GM12878 (cell line): Measurements from ENCODE around the gene RASA4B. TPM values are rescaled to one million over a fixed set of nuclear protein-coding genes. Genes with fewer than 3 reads are reported as not detected.

Experiments used
- ATAC-seq: fragments of 200-7000 bp; cut with Tn5 transposase; 3 replicates; pipeline ENCODE4 v1.9.1; 2020; ENCODE audit warnings: mild to moderate bottlenecking, moderate library complexity
- BruUV-seq: library from RNA; stranded (reverse); fragments of 400-500 nt; replicated peaks from 2 replicates; lab custom pipeline; 2021; lab: Mats Ljungman, UMichigan
- CTCF ChIA-PET: fragments of 300-600 bp; sonication (Branson Sonifier 250); formaldehyde crosslinking; extraction: SDS; loops from one replicate; lab custom pipeline; 2021; ENCODE audit warnings: inconsistent platforms; lab: Yijun Ruan, JAX
- POLR2A ChIA-PET: fragments of 350-600 bp; formaldehyde crosslinking; extraction: SDS; loops from one replicate; lab custom pipeline; 2021; ENCODE audit warnings: inconsistent platforms; lab: Charles Lee
- RAD21 ChIA-PET: fragments of 300-600 bp; sonication (Branson Sonifier 250); formaldehyde crosslinking; loops from one replicate; lab custom pipeline; 2023; ENCODE audit warnings: antibody characterized with exemption; ENCODE audit not compliant: unreplicated experiment; lab: Charles Lee
- SMC1A ChIA-PET: fragments of 300-600 bp; sonication (Branson Sonifier 250); formaldehyde crosslinking; loops from one replicate; lab custom pipeline; 2023; ENCODE audit not compliant: unreplicated experiment, uncharacterized antibody; lab: Charles Lee
- DNase-seq: peaks from one replicate; pipeline ENCODE4 v3.0.0-alpha.2; 2011; ENCODE audit warnings: low read depth, low spot score
- FAIRE-seq: peaks from 3 replicates; lab custom pipeline; 2011; peaks lifted over from hg19 to GRCh38; lab: Jason Lieb, UNC
- H2AFZ ChIP-seq: 2 replicates; pipeline ENCODE4 v1.6.0; 2011; ENCODE audit warnings: low read depth, low read length, control low read depth; ENCODE audit not compliant: control insufficient read depth
- H3K27ac ChIP-seq: 2 replicates; pipeline ENCODE4 v1.5.1; 2011; ENCODE audit warnings: control low read depth; ENCODE audit not compliant: control insufficient read depth, insufficient read depth
- H3K27me3 ChIP-seq, 2 experiments: replicated peaks in 1 of 2; 2 replicates each; pipeline versions ENCODE4 v1.6.0 to v1.6.1; 2011; ENCODE audit warnings: low read length in 1 of 2; ENCODE audit not compliant: control insufficient read depth in 2 of 2, insufficient read depth in 2 of 2
- H3K36me3 ChIP-seq, 2 experiments: 2 replicates each; pipeline ENCODE4 v1.5.1; 2011; ENCODE audit warnings: low read length in 1 of 2; ENCODE audit not compliant: control insufficient read depth in 2 of 2, insufficient read depth in 2 of 2
- H3K4me1 ChIP-seq: 2 replicates; pipeline ENCODE4 v1.6.1; 2011; ENCODE audit warnings: mild to moderate bottlenecking, low read length, moderate library complexity, mixed read lengths; ENCODE audit not compliant: control insufficient read depth, insufficient read depth
- H3K4me2 ChIP-seq: 2 replicates; pipeline ENCODE4 v1.6.0; 2011; ENCODE audit warnings: control low read depth; ENCODE audit not compliant: control insufficient read depth, insufficient read depth
- H3K4me3 ChIP-seq: fragments of 200-600 bp; sonication (generic); 2 replicates; pipeline ENCODE4 v1.5.1; 2016
- H3K79me2 ChIP-seq: 2 replicates; pipeline ENCODE4 v1.6.0; 2011; ENCODE audit warnings: low read length; ENCODE audit not compliant: control insufficient read depth, insufficient read depth
- H3K9ac ChIP-seq: 2 replicates; pipeline ENCODE4 v1.8.0; 2011; ENCODE audit warnings: low read length, control low read depth, mixed read lengths; ENCODE audit not compliant: control insufficient read depth, insufficient read depth
- H3K9me3 ChIP-seq: replicated peaks from 3 replicates; pipeline ENCODE4 v1.5.1; 2011; ENCODE audit warnings: mild to moderate bottlenecking, low read length; ENCODE audit not compliant: control insufficient read depth, insufficient read depth
- H4K20me1 ChIP-seq: 2 replicates; pipeline ENCODE4 v1.6.0; 2011; ENCODE audit not compliant: control insufficient read depth, insufficient read depth
- CBX3 ChIP-seq: fragments of 200-600 bp; sonication (generic); IDR thresholded peaks from 2 replicates; pipeline ENCODE4 v1.6.1; 2016; ENCODE audit warnings: low read depth, borderline replicate concordance
- KLF5 ChIP-seq: fragments of 450-650 bp; IDR thresholded peaks from 2 replicates; pipeline ENCODE4 v1.6.1; 2014; ENCODE audit warnings: mild to moderate bottlenecking; ENCODE audit not compliant: partially characterized antibody
- MTA3 ChIP-seq: IDR thresholded peaks from 2 replicates; pipeline ENCODE4 v1.6.1; 2012; ENCODE audit warnings: low read length, inconsistent platforms, borderline replicate concordance
- RAD21 ChIP-seq: IDR thresholded peaks from 2 replicates; pipeline ENCODE4 v1.6.1; 2011; ENCODE audit warnings: mild to moderate bottlenecking, low read depth, low read length, moderate library complexity; ENCODE audit not compliant: insufficient read depth
- RELA ChIP-seq: fragments of 450-650 bp; IDR thresholded peaks from 2 replicates; pipeline ENCODE4 v1.8.0; 2014; ENCODE audit warnings: borderline replicate concordance; ENCODE audit not compliant: partially characterized antibody
- TARDBP ChIP-seq: IDR thresholded peaks from 2 replicates; pipeline ENCODE4 v1.6.1; 2016; ENCODE audit warnings: borderline replicate concordance
- WRNIP1 ChIP-seq: IDR thresholded peaks from 2 replicates; pipeline ENCODE4 v1.6.1; 2011; ENCODE audit warnings: low read depth, low read length, improper control_type of control experiment, borderline replicate concordance
- WGBS: methylation state at CpG from one replicate; pipeline ENCODE4 v1.1.6; 2016; ENCODE audit warnings: low lambda C conversion rate; ENCODE audit not compliant: insufficient replicate concordance, insufficient coverage; ENCODE audit errors: missing lambda C conversion rate; 5-methylcytosine and 5-hydroxymethylcytosine counted together
- in situ Hi-C: fragments of 300-500 bp; cut with MboI; formaldehyde crosslinking; loops from 9 replicates; pipeline ENCODE4 v1.14.3; 2018; ENCODE audit warnings: mixed read lengths
- intact Hi-C: fragments of 100-400 bp; cut with micrococcal nuclease; formaldehyde crosslinking; loops from one replicate; pipeline ENCODE4 v1.14.2; 2022; ENCODE audit not compliant: unreplicated experiment
- polyA plus RNA-seq, 11 experiments: library from polyadenylated mRNA; depleted of rRNA in 4 of 11; unstranded in 6 of 11; stranded (reverse) in 5 of 11; fragments of >200 nt; fragmentation: Nextera tagmentation in 4 of 11; fragmentation: Illumina TruSeq in 1 of 11; extraction: Ambion mirVana in 4 of 11; extraction: Trizol in 1 of 11; gene quantifications; 1 replicate in 1 of 11; 2 replicates in 10 of 11; pipeline versions ENCODE4 v1.2.1 to v1.2.3, GENCODE V29; 2011 to 2016; ENCODE audit warnings: inconsistent platforms in 2 of 11, missing spikeins in 2 of 11, low read depth in 1 of 11
- total RNA-seq, 4 experiments: library from RNA; depleted of rRNA in 3 of 4; stranded (reverse); fragments of >200 nt in 3 of 4; fragmentation: Illumina TruSeq in 1 of 4; extraction: Trizol in 1 of 4; gene quantifications; 2 replicates each; pipeline versions ENCODE4 v1.2.1 to v1.2.3, GENCODE V29; 2013 to 2021
- TF ChIP-seq, protein P1 (sequence below): fragments of 450-650 bp; IDR thresholded peaks from 2 replicates; pipeline ENCODE4 v1.6.1; 2017; ENCODE audit warnings: mild to moderate bottlenecking, low read depth, inconsistent platforms; ENCODE audit not compliant: poor library complexity, severe bottlenecking
- TF ChIP-seq, protein P2 (sequence below): fragments of 450-650 bp; IDR thresholded peaks from 2 replicates; pipeline ENCODE4 v1.6.1; 2018; ENCODE audit warnings: mild to moderate bottlenecking, low read depth, moderate library complexity; ENCODE audit not compliant: partially characterized antibody

The RASA4B gene
- total and polyA plus RNA-seq, 10 of the 15 experiments (the other 5 are each of a cell fraction or from before 2014, with no cell fraction given), result 0.10 to 16.4 (median 6.4) TPM

GRCh38 chr7:102454468-102454867, 63.1 kb downstream of the RASA4B start:
- intact Hi-C loops (no loop called here), in situ Hi-C loops (loop anchor here (5.0 to 10.0 kb wide), 2 partner anchors 50 to 167 kb away; partner anchors contain the start of gene SH2B2)
- H3K4me2 ChIP-seq, result no peak overlapping the region
- ChIA-PET SMC1A (interaction anchor here (1.3 kb wide), 1 partner anchor 50 kb away, joined by 4 read pairs; no protein-coding TSS in a partner anchor), POLR2A (interaction anchor here (1.0 kb wide), 1 partner anchor 13 kb away, joined by 3 read pairs; no protein-coding TSS in a partner anchor), RAD21 (no interaction called here), CTCF (interaction anchor here (1.6 to 3.2 kb wide), 2 partner anchors 42 to 50 kb away, joined by 3 to 14 read pairs; no protein-coding TSS in a partner anchor)
- no peaks in the 10 kb centered on the region for H4K20me1 ChIP-seq
- no peak overlapping the region for H2AFZ ChIP-seq
- H3K27ac ChIP-seq, result no peak overlapping the region
- ATAC-seq, result no peak
- no peak for DNase-seq
- no peaks in the 10 kb centered on the region for H3K27me3 ChIP-seq
- H3K4me3 ChIP-seq, result no peak overlapping the region
- FAIRE-seq, result no peak
- BruUV-seq, result no TSS peak
- no peak overlapping the region for H3K9ac ChIP-seq
- WGBS, result 85% methylated on average over 12 of the region's 12 CpGs
- peaks cover 9 to 10% of the 10 kb centered on the region in 2 experiments for H3K36me3 ChIP-seq
- no peaks in the 10 kb centered on the region for H3K79me2 ChIP-seq
- H3K9me3 ChIP-seq, result no peaks in the 10 kb centered on the region
- no peak for TF ChIP-seq CBX3
- TF ChIP-seq, protein P1, sequence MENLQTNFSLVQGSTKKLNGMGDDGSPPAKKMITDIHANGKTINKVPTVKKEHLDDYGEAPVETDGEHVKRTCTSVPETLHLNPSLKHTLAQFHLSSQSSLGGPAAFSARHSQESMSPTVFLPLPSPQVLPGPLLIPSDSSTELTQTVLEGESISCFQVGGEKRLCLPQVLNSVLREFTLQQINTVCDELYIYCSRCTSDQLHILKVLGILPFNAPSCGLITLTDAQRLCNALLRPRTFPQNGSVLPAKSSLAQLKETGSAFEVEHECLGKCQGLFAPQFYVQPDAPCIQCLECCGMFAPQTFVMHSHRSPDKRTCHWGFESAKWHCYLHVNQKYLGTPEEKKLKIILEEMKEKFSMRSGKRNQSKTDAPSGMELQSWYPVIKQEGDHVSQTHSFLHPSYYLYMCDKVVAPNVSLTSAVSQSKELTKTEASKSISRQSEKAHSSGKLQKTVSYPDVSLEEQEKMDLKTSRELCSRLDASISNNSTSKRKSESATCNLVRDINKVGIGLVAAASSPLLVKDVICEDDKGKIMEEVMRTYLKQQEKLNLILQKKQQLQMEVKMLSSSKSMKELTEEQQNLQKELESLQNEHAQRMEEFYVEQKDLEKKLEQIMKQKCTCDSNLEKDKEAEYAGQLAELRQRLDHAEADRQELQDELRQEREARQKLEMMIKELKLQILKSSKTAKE, result no peak
- no peak for TF ChIP-seq KLF5
- no peak for TF ChIP-seq RAD21
- TF ChIP-seq, protein P2, sequence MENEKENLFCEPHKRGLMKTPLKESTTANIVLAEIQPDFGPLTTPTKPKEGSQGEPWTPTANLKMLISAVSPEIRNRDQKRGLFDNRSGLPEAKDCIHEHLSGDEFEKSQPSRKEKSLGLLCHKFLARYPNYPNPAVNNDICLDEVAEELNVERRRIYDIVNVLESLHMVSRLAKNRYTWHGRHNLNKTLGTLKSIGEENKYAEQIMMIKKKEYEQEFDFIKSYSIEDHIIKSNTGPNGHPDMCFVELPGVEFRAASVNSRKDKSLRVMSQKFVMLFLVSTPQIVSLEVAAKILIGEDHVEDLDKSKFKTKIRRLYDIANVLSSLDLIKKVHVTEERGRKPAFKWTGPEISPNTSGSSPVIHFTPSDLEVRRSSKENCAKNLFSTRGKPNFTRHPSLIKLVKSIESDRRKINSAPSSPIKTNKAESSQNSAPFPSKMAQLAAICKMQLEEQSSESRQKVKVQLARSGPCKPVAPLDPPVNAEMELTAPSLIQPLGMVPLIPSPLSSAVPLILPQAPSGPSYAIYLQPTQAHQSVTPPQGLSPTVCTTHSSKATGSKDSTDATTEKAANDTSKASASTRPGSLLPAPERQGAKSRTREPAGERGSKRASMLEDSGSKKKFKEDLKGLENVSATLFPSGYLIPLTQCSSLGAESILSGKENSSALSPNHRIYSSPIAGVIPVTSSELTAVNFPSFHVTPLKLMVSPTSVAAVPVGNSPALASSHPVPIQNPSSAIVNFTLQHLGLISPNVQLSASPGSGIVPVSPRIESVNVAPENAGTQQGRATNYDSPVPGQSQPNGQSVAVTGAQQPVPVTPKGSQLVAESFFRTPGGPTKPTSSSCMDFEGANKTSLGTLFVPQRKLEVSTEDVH, result no peak
- no peak for TF ChIP-seq MTA3
- no peak for TF ChIP-seq TARDBP
- no peak for TF ChIP-seq RELA
- TF ChIP-seq WRNIP1, result no peak
- no peaks in the 10 kb centered on the region for H3K4me1 ChIP-seq
